Measurements from ENCODE around the gene CD72. TPM values are rescaled to one million over a fixed set of nuclear protein-coding genes. Genes with fewer than 3 reads are reported as not detected.
A peak's percentile ranks its signal among the peaks of the same experiment; 100 is the strongest.

Gene CD72
- total and polyA plus RNA-seq, 4 experiments from 2014 or later, result 1.4 to 6.5 (median 3.1) TPM

- peaks cover 21 to 40% of the 10 kb centered on the region in 2 donors for H3K36me3 Mint-ChIP-seq
- peak; percentile 91 to 96 (median 93) for DNase-seq
- no peaks in the 10 kb centered on the region for H3K27me3 ChIP-seq (ENCODE audit: insufficient read depth, low read length)
- intact Hi-C loops (cut with micrococcal nuclease), result loop anchor here (1.0 to 5.0 kb wide), 10 partner anchors 11 to 670 kb away; partner anchors contain the start of genes CREB3, DNAJB5, GBA2 and HINT2
- no peaks in the 10 kb centered on the region for H3K9me3 ChIP-seq (ENCODE audit: control insufficient read depth in 1 of 2, low read length in 2 of 2)
- peaks cover 2 to 4% of the 10 kb centered on the region in 2 donors for H3K27me3 Mint-ChIP-seq
- peak within 1 kb of the TSS; percentile 96 for H3K27ac ChIP-seq (ENCODE audit: low read depth, low read length)
- H3K4me1 ChIP-seq (ENCODE audit: insufficient read depth, low read length), result peaks cover 64% of the 10 kb centered on the region
- ChIA-PET CTCF (ENCODE audit: partially characterized antibody) (interaction anchor here (0.7 to 19.4 kb wide), 28 partner anchors 8 to 1835 kb away, joined by 3 to 339 read pairs (median 6); partner anchors contain the start of genes ARHGEF39, CD72, CREB3 and GBA2), POLR2A (ENCODE audit: partially characterized antibody) (interaction anchor here (0.9 to 12.3 kb wide), 18 partner anchors 9 to 1037 kb away, joined by 3 to 420 read pairs (median 11); partner anchors contain the start of genes CD72, CREB3, DCTN3 and FAM221B)
- H3K36me3 ChIP-seq (ENCODE audit: insufficient read depth, low read length), result peaks cover 10% of the 10 kb centered on the region
- peak within 1 kb of the TSS; percentile 67 to 90 for H3K4me3 ChIP-seq (ENCODE audit: low read length in 2 of 2)
- peak within 1 kb of the TSS; percentile 95 to 100 (median 99) for H3K27ac Mint-ChIP-seq
- peaks cover 52 to 78% (median 64%) of the 10 kb centered on the region in 4 donors for H3K4me1 Mint-ChIP-seq
- peaks cover 0 to 8% (median 4%) of the 10 kb centered on the region in 8 donors for H3K9me3 Mint-ChIP-seq
- H3K4me3 Mint-ChIP-seq, result peak within 1 kb of the TSS; percentile 86 to 95 (median 92)
Measured at GRCh38 chr9:35657546-35658136, 39.4 kb upstream of the CD72 start, which contains the start of gene RMRP. Gene RMRP, minus strand, starts transcription at chr9:35658019.

DNA sequence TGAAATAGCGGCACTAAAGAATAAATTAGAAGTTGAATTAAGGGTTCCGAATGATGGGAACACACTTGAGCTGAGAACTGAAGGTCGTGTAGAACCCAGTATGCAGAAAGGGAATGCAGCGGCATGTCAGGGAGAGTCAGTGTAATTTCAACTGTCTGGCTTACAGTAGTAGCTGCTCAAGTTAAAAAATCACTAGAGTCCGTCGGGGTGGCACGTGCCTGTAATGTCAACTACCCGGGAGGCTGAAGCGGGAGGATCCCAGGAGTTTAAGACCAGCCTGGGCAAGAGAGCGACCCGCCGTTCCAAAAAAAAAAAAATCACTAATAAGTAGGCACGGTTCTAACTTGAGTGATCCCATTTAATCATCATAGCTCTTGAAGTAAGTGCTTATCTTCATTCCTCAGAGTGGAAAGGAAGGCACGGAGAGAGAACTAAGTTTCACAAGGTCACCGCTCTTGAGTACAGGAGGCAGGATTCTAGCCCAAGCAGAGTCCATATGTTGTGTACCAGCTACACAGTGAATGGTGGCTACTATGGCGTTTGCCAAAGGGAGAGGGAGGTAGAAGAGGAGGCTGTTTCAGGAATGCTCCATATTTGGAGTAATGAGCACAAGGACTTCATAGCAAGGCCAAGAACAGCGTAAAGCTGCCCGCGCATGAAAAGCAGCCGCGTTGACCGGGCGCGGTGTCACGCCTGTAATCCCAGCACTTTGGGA lies 38.8 kb upstream of the CD72 start:
- ChIA-PET CTCF (ENCODE audit: partially characterized antibody) (interaction anchor here (0.8 to 19.4 kb wide), 14 partner anchors 9 to 156 kb away, joined by 3 to 339 read pairs (median 18); partner anchors contain the start of genes ARHGEF39, CD72, CREB3 and GBA2), POLR2A (ENCODE audit: partially characterized antibody) (interaction anchor here (1.0 to 12.3 kb wide), 15 partner anchors 9 to 1036 kb away, joined by 3 to 420 read pairs (median 14); partner anchors contain the start of genes CD72, CREB3, DCTN3 and GBA2)
- Histone ChIP-seq H3K36me3 (ENCODE audit: insufficient read depth, low read length) (peaks cover 10% of the 10 kb centered on the region), H3K4me1 (ENCODE audit: insufficient read depth, low read length) (peaks cover 64% of the 10 kb centered on the region), H3K27ac (ENCODE audit: low read depth, low read length) (peak overlapping the region; percentile 96), H3K9me3 (ENCODE audit: control insufficient read depth in 1 of 2, low read length in 2 of 2) (no peaks in the 10 kb centered on the region), H3K4me3 (ENCODE audit: low read length in 2 of 2) (peak overlapping the region; percentile 67 to 90), H3K27me3 (ENCODE audit: insufficient read depth, low read length) (no peaks in the 10 kb centered on the region)
- Mint-ChIP-seq H3K27me3 (peaks cover 2 to 4% of the 10 kb centered on the region in 2 donors), H3K4me3 (peak overlapping the region; percentile 83 to 95 (median 92)), H3K36me3 (peaks cover 20 to 39% of the 10 kb centered on the region in 2 donors), H3K27ac (peak overlapping the region; percentile 95 to 100 (median 99)), H3K4me1 (peaks cover 48 to 78% (median 61%) of the 10 kb centered on the region in 4 donors), H3K9me3 (peaks cover 0 to 8% (median 4%) of the 10 kb centered on the region in 8 donors)
- peak in 2 of 5 donors; percentile 24 to 37 for DNase-seq
- intact Hi-C loops (cut with micrococcal nuclease), result loop anchor here (1.0 to 5.0 kb wide), 4 partner anchors 11 to 670 kb away; partner anchors contain the start of genes DNAJB5 and HINT2

GRCh38 chr9:35656348-35656747 lies 38.1 kb upstream of the CD72 start:
- Histone ChIP-seq H3K9me3 (ENCODE audit: control insufficient read depth in 1 of 2, low read length in 2 of 2) (no peaks in the 10 kb centered on the region), H3K27me3 (ENCODE audit: insufficient read depth, low read length) (no peaks in the 10 kb centered on the region), H3K4me1 (ENCODE audit: insufficient read depth, low read length) (peaks cover 64% of the 10 kb centered on the region), H3K4me3 (ENCODE audit: low read length in 2 of 2) (no peak overlapping the region), H3K36me3 (ENCODE audit: insufficient read depth, low read length) (peaks cover 10% of the 10 kb centered on the region), H3K27ac (ENCODE audit: low read depth, low read length) (peak overlapping the region; percentile 27)
- ChIA-PET POLR2A (ENCODE audit: partially characterized antibody) (interaction anchor here (1.2 to 12.3 kb wide), 8 partner anchors 8 to 93 kb away, joined by 3 to 420 read pairs (median 64); partner anchors contain the start of genes CD72, CREB3, GBA2 and RGP1), CTCF (ENCODE audit: partially characterized antibody) (interaction anchor here (0.6 to 19.4 kb wide), 9 partner anchors 9 to 179 kb away, joined by 3 to 339 read pairs (median 24); partner anchors contain the start of genes ARHGEF39, CD72, CREB3 and GBA2)
- Mint-ChIP-seq H3K27ac (peak overlapping the region; percentile 95 to 100 (median 99)), H3K4me1 (peaks cover 48 to 79% (median 61%) of the 10 kb centered on the region in 4 donors), H3K27me3 (peaks cover 2 to 4% of the 10 kb centered on the region in 2 donors), H3K9me3 (peaks cover 0 to 8% (median 4%) of the 10 kb centered on the region in 8 donors), H3K36me3 (peaks cover 17 to 35% of the 10 kb centered on the region in 2 donors), H3K4me3 (peak overlapping the region; percentile 49 to 95 (median 88))
- DNase-seq, result peak in 1 of 5 donors; percentile 49
- intact Hi-C loops (cut with micrococcal nuclease), result loop anchor here (5.0 kb wide), 2 partner anchors 544 to 669 kb away; partner anchors contain the start of gene DNAJB5

DNA sequence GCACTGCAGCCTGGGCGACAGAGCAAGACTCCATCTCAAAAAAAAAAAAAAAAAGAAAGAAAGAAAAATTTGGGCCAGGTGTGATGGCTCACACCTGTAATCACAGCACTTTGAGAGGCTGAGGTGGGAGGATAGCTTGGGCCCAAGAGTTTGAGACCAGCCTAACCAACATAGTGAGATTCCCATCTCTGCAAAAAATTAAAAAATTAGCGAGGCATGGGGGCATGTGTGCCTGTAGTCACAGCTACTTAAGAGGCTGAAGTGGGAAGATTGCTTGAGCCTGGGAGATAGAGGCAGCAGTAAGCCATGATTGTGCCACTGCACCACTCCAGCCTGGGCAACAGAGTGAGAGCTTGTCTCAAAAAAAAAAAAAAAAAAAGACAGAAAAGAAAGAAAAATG lies 35.4 kb upstream of the CD72 start:
- no peaks in the 10 kb centered on the region for H3K36me3 ChIP-seq (ENCODE audit: insufficient read depth, low read length)
- Mint-ChIP-seq H3K9me3 (peaks cover 0 to 8% (median 4%) of the 10 kb centered on the region in 8 donors), H3K4me1 (peaks cover 32 to 79% (median 49%) of the 10 kb centered on the region in 4 donors), H3K27me3 (peaks cover 2 to 4% of the 10 kb centered on the region in 2 donors), H3K4me3 (no peak overlapping the region), H3K36me3 (peaks cover 2 to 20% of the 10 kb centered on the region in 2 donors), H3K27ac (peak overlapping the region in 6 of 7 donors; percentile 22 to 100 (median 76))
- H3K9me3 ChIP-seq (ENCODE audit: control insufficient read depth in 1 of 2, low read length in 2 of 2), result no peaks in the 10 kb centered on the region
- H3K27me3 ChIP-seq (ENCODE audit: insufficient read depth, low read length), result no peaks in the 10 kb centered on the region
- ChIA-PET CTCF (ENCODE audit: partially characterized antibody) (interaction anchor here (2.1 to 19.4 kb wide), 4 partner anchors 38 to 76 kb away, joined by 7 to 339 read pairs (median 197); partner anchors contain the start of genes CD72, CREB3, TLN1 and TPM2), POLR2A (ENCODE audit: partially characterized antibody) (interaction anchor here (2.0 kb wide), 1 partner anchor 11 kb away, joined by 4 read pairs; the partner anchor contains the start of gene ARHGEF39)
- H3K4me3 ChIP-seq (ENCODE audit: low read length in 2 of 2), result no peak overlapping the region
- peaks cover 52% of the 10 kb centered on the region for H3K4me1 ChIP-seq (ENCODE audit: insufficient read depth, low read length)
- DNase-seq, result no peak
- intact Hi-C loops (cut with micrococcal nuclease), result no loop called here
- H3K27ac ChIP-seq (ENCODE audit: low read depth, low read length), result no peak overlapping the region

GRCh38 chr9:35652829-35653209 lies 34.6 kb upstream of the CD72 start:
- peaks cover 0 to 6% (median 2%) of the 10 kb centered on the region in 8 donors for H3K9me3 Mint-ChIP-seq
- H3K4me3 Mint-ChIP-seq, result no peak overlapping the region
- Histone ChIP-seq H3K36me3 (ENCODE audit: insufficient read depth, low read length) (no peaks in the 10 kb centered on the region), H3K4me1 (ENCODE audit: insufficient read depth, low read length) (peaks cover 59% of the 10 kb centered on the region), H3K9me3 (ENCODE audit: control insufficient read depth in 1 of 2, low read length in 2 of 2) (no peaks in the 10 kb centered on the region), H3K27me3 (ENCODE audit: insufficient read depth, low read length) (no peaks in the 10 kb centered on the region), H3K4me3 (ENCODE audit: low read length in 2 of 2) (no peak overlapping the region), H3K27ac (ENCODE audit: low read depth, low read length) (no peak overlapping the region)
- CTCF ChIA-PET (ENCODE audit: partially characterized antibody), result interaction anchor here (10.7 to 19.4 kb wide), 3 partner anchors 10 to 77 kb away, joined by 145 to 260 read pairs (median 249); partner anchors contain the start of genes ARHGEF39, CCDC107, CD72 and CREB3
- peaks cover 5 to 23% of the 10 kb centered on the region in 2 donors for H3K36me3 Mint-ChIP-seq
- H3K4me1 Mint-ChIP-seq, result peaks cover 38 to 79% (median 56%) of the 10 kb centered on the region in 4 donors
- H3K27me3 Mint-ChIP-seq, result peaks cover under 1 to 2% of the 10 kb centered on the region in 2 donors
- H3K27ac Mint-ChIP-seq, result peak overlapping the region in 5 of 7 donors; percentile 51 to 89 (median 53)
- POLR2A ChIA-PET (ENCODE audit: partially characterized antibody), result interaction anchor here (2.0 to 9.7 kb wide), 2 partner anchors 12 to 40 kb away, joined by 4 to 159 read pairs; partner anchors contain the start of genes ARHGEF39 and TPM2
- DNase-seq, result no peak
- intact Hi-C loops (cut with micrococcal nuclease), result no loop called here

Data from CD4-positive, alpha-beta memory T cell (primary cell).